Transverse colon (tissue), 4 donors: Measurements from ENCODE around the gene RALGAPA2. TPM values are rescaled to one million over a fixed set of nuclear protein-coding genes. Genes with fewer than 3 reads are reported as not detected.

Experiments used
- DNase-seq: peaks from one replicate; pipeline ENCODE4 v3.0.0-alpha.2; 2019
- H3K27ac ChIP-seq, 4 donors: fragments of 200-600 bp; sonication (generic); 2 replicates each; pipeline ENCODE4 v1.5.1; 2016 to 2018; ENCODE audit warnings: inconsistent platforms in 4 of 4
- H3K27me3 ChIP-seq: fragments of 200-600 bp; sonication (generic); 2 replicates; pipeline ENCODE4 v1.5.1; 2017; ENCODE audit warnings: inconsistent platforms
- H3K36me3 ChIP-seq, 4 donors: fragments of 200-600 bp; sonication (generic); 2 replicates each; pipeline ENCODE4 v1.5.1; 2017 to 2019; ENCODE audit warnings: inconsistent platforms in 4 of 4
- H3K4me1 ChIP-seq, 4 donors: fragments of 200-600 bp; sonication (generic); 2 replicates each; pipeline ENCODE4 v1.5.1; 2017 to 2020; ENCODE audit warnings: inconsistent platforms in 4 of 4
- H3K4me3 ChIP-seq, 4 donors: fragments of 200-600 bp; sonication (generic); 1 replicate in 1 of 4; 2 replicates in 3 of 4; pipeline versions ENCODE4 v1.5.1 to v1.6.1; 2017 to 2019; ENCODE audit warnings: inconsistent platforms in 4 of 4
- H3K9me3 ChIP-seq, 2 donors: fragments of 200-600 bp; sonication (generic); 2 replicates each; pipeline ENCODE4 v1.5.1; 2017 to 2019; ENCODE audit warnings: inconsistent platforms in 2 of 2
- CTCF ChIP-seq, 5 experiments: fragments of 200-600 bp in 3 of 5; fragments of 450-650 bp in 2 of 5; sonication (generic) in 3 of 5; IDR thresholded peaks; 1 replicate in 2 of 5; 2 replicates in 3 of 5; pipeline ENCODE4 v1.5.1; 2016 to 2017; ENCODE audit warnings: antibody characterized with exemption in 5 of 5, inconsistent platforms in 3 of 5, mild to moderate bottlenecking in 2 of 5, moderate library complexity in 1 of 5
- EP300 ChIP-seq: sonication (generic); formaldehyde crosslinking; IDR thresholded peaks from one replicate; pipeline ENCODE4 v1.6.1; 2017; ENCODE audit warnings: antibody characterized with exemption, low read depth
- POLR2A ChIP-seq: fragments of 450-650 bp; IDR thresholded peaks from one replicate; pipeline ENCODE4 v1.6.1; 2016; ENCODE audit warnings: antibody characterized with exemption, mild to moderate bottlenecking, moderate library complexity
- POLR2AphosphoS5 ChIP-seq, 3 donors: sonication (generic); formaldehyde crosslinking; IDR thresholded peaks; one replicate each; pipeline ENCODE4 v1.6.1; 2016; ENCODE audit warnings: antibody characterized with exemption in 3 of 3
- WGBS, 2 donors: methylation state at CpG; one replicate each; pipeline ENCODE4 v1.1.5; 2018; ENCODE audit warnings: low coverage in 1 of 2; 5-methylcytosine and 5-hydroxymethylcytosine counted together
- in situ Hi-C, 4 donors: fragments of 200-750 bp; cut with MboI; loops; one replicate each; pipeline versions ENCODE4 v1.15.0 to v1.15.1; 2017; ENCODE audit warnings: low sequenced_read_pairs in 3 of 4, low pct_ligation_motif_present in 1 of 4, low pct_unique_long_range_greater_than_20kb in 1 of 4
- intact Hi-C: fragments of 100-400 bp; cut with DNase I; formaldehyde crosslinking; loops from one replicate; pipeline ENCODE4 v1.15.1; 2023; ENCODE audit warnings: low total_unique reads
- total RNA-seq, 4 donors: library from RNA; depleted of rRNA; stranded (reverse); fragments of >200 nt; gene quantifications; one replicate each; pipeline ENCODE4 v1.1.0, GENCODE V29; 2016

RALGAPA2 gene
- total RNA-seq, 4 donors from 2014 or later = 29.5 to 84.0 (median 66.5) TPM

- Histone ChIP-seq H3K4me3 (no peak overlapping the region), H3K4me1 (no peaks in the 10 kb centered on the region), H3K9me3 (no peaks in the 10 kb centered on the region), H3K27me3 (no peaks in the 10 kb centered on the region), H3K36me3 (peaks cover 0 to 35% (median 11%) of the 10 kb centered on the region in 4 donors), H3K27ac (no peak overlapping the region)
- WGBS, 2 donors = 83 to 86% methylated on average over 6 to 7 of the region's 7 CpGs
- TF ChIP-seq EP300 (no peak), POLR2AphosphoS5 (IDR thresholded peaks at IDR 0.05) (no peak), POLR2A (no peak), CTCF (IDR thresholded peaks at IDR 0.05) (no peak)
- DNase-seq = no peak
- in situ Hi-C loops (no loop called here), intact Hi-C loops (no loop called here)
Measured at GRCh38 chr20:20503777-20504530, 208.5 kb downstream of the RALGAPA2 start.

GRCh38 chr20:20501128-20501527 lies 211.3 kb downstream of the RALGAPA2 start:
- no peak overlapping the region for H3K4me3 ChIP-seq
- H3K36me3 ChIP-seq = peaks cover 0 to 39% (median 11%) of the 10 kb centered on the region in 4 donors
- no peaks in the 10 kb centered on the region for H3K27me3 ChIP-seq
- TF ChIP-seq EP300 (no peak), POLR2AphosphoS5 (IDR thresholded peaks at IDR 0.05) (no peak), POLR2A (no peak), CTCF (IDR thresholded peaks at IDR 0.05) (no peak)
- no peak overlapping the region for H3K27ac ChIP-seq
- WGBS, 2 donors = 78 to 90% methylated on average over 2 of the region's 2 CpGs
- in situ Hi-C loops (no loop called here), intact Hi-C loops (no loop called here)
- H3K9me3 ChIP-seq = no peaks in the 10 kb centered on the region
- H3K4me1 ChIP-seq = peaks cover 0 to 3% (median 0%) of the 10 kb centered on the region in 4 donors
- DNase-seq = no peak

GRCh38 chr20:20500312-20500711 lies 212.1 kb downstream of the RALGAPA2 start:
- intact Hi-C loops = no loop called here
- WGBS, 2 donors = 89 to 95% methylated on average over 1 of the region's 1 CpG

More at GRCh38 chr20:20500312-20500711, 212.1 kb downstream of the RALGAPA2 start:
- no peaks in the 10 kb centered on the region for H3K27me3 ChIP-seq
- peaks cover 0 to 3% (median 0%) of the 10 kb centered on the region in 4 donors for H3K4me1 ChIP-seq
- TF ChIP-seq CTCF (IDR thresholded peaks at IDR 0.05) (no peak), POLR2A (no peak), POLR2AphosphoS5 (IDR thresholded peaks at IDR 0.05) (no peak), EP300 (no peak)
- no peaks in the 10 kb centered on the region for H3K9me3 ChIP-seq
- in situ Hi-C loops = no loop called here
- H3K36me3 ChIP-seq = peaks cover 0 to 39% (median 11%) of the 10 kb centered on the region in 4 donors
- no peak overlapping the region for H3K27ac ChIP-seq
- no peak overlapping the region for H3K4me3 ChIP-seq
- no peak for DNase-seq
